ENCODE data around the gene FNIP2. TPM values are rescaled to one million over a fixed set of nuclear protein-coding genes. Genes with fewer than 3 reads are reported as not detected.
A peak's percentile ranks its signal among the peaks of the same experiment; 100 is the strongest.

FNIP2 gene
- total and polyA plus RNA-seq, 9 of the 15 experiments (the other 6 are each of a cell fraction or from before 2014, with no cell fraction given) = 1.7 to 15.5 (median 8.3) TPM

GRCh38 chr4:158809611-158810486 lies 41.0 kb downstream of the FNIP2 start (continued):
- no peak for TF ChIP-seq ZBTB40 (IDR thresholded peaks at IDR 0.05)
- no peak for TF ChIP-seq ZBTB40 (CRISPR knock-in tag; IDR thresholded peaks at IDR 0.05)
- no peak for TF ChIP-seq TRIM24 (IDR thresholded peaks at IDR 0.05)
- TF ChIP-seq MECOM (CRISPR knock-in tag; IDR thresholded peaks at IDR 0.05) = no peak
- no peak for TF ChIP-seq GTF2A2 (tag; IDR thresholded peaks at IDR 0.05)
- TF ChIP-seq, protein P1, sequence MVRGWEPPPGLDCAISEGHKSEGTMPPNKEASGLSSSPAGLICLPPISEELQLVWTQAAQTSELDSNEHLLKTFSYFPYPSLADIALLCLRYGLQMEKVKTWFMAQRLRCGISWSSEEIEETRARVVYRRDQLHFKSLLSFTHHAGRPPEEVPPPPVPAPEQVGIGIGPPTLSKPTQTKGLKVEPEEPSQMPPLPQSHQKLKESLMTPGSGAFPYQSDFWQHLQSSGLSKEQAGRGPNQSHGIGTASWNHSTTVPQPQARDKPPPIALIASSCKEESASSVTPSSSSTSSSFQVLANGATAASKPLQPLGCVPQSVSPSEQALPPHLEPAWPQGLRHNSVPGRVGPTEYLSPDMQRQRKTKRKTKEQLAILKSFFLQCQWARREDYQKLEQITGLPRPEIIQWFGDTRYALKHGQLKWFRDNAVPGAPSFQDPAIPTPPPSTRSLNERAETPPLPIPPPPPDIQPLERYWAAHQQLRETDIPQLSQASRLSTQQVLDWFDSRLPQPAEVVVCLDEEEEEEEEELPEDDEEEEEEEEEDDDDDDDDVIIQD (CRISPR knock-in tag; IDR thresholded peaks at IDR 0.05) = no peak
- TF ChIP-seq, protein P2, sequence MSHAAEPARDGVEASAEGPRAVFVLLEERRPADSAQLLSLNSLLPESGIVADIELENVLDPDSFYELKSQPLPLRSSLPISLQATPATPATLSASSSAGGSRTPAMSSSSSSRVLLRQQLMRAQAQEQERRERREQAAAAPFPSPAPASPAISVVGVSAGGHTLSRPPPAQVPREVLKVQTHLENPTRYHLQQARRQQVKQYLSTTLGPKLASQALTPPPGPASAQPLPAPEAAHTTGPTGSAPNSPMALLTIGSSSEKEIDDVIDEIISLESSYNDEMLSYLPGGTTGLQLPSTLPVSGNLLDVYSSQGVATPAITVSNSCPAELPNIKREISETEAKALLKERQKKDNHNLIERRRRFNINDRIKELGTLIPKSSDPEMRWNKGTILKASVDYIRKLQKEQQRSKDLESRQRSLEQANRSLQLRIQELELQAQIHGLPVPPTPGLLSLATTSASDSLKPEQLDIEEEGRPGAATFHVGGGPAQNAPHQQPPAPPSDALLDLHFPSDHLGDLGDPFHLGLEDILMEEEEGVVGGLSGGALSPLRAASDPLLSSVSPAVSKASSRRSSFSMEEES (CRISPR knock-in tag; IDR thresholded peaks at IDR 0.05) = no peak
- TF ChIP-seq NFE2L1 (tag; IDR thresholded peaks at IDR 0.05; ENCODE audit: borderline replicate concordance, low read depth) = no peak
- TF ChIP-seq, protein P3, sequence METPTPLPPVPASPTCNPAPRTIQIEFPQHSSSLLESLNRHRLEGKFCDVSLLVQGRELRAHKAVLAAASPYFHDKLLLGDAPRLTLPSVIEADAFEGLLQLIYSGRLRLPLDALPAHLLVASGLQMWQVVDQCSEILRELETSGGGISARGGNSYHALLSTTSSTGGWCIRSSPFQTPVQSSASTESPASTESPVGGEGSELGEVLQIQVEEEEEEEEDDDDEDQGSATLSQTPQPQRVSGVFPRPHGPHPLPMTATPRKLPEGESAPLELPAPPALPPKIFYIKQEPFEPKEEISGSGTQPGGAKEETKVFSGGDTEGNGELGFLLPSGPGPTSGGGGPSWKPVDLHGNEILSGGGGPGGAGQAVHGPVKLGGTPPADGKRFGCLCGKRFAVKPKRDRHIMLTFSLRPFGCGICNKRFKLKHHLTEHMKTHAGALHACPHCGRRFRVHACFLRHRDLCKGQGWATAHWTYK (CRISPR knock-in tag; IDR thresholded peaks at IDR 0.05) = no peak
- no peak for TF ChIP-seq KLF6 (CRISPR knock-in tag; IDR thresholded peaks at IDR 0.05; ENCODE audit: borderline replicate concordance)
- TF ChIP-seq TAF7 (tag; IDR thresholded peaks at IDR 0.05) = no peak
- TF ChIP-seq RBM39 (optimal IDR thresholded peaks at IDR 0.05; ENCODE audit: low read depth, low read length) = no peak
- peak; percentile 42; the same call in 1 of the 2 replicates for TF ChIP-seq BHLHE40 (IDR thresholded peaks at IDR 0.05; ENCODE audit: low read length)
- TF ChIP-seq ATF1 (CRISPR knock-in tag; IDR thresholded peaks at IDR 0.05) = no peak
- no peak for TF ChIP-seq ATF1 (tag; IDR thresholded peaks at IDR 0.05)

Data from K562 (cell line).